NCI-H1417 treated with DMSO at 0.1 percent for 48 hours (cell line): Measurements from ENCODE around the gene SPAG16.

ENCODE experiments used
- DNase-seq: peaks from one replicate; lab custom pipeline; 2025; lab: John Stamatoyannopoulos, UW

The SPAG16 gene

GRCh38 chr2:214174563-214174962 lies 890.3 kb downstream of the SPAG16 start:
- DNase-seq = no peak

DNA sequence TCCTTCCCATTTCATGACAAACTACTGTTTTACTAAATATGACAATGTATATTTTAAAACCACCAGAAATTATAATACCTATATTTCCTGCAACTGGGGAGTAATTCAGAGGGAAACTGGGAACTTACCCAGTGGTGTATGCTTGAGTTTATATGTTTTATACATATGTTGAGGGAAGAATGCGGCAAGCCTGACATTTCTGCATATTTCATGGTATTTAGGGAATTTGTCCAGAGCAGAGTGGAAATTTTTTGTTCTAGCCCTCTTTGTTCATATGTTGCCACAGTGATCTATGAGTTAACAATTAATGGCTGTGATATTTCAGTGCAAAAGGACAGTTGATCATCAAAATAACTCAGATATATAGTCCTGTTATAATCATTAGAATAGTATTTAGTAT lies 895.8 kb downstream of the SPAG16 start:
- DNase-seq = no peak

DNA sequence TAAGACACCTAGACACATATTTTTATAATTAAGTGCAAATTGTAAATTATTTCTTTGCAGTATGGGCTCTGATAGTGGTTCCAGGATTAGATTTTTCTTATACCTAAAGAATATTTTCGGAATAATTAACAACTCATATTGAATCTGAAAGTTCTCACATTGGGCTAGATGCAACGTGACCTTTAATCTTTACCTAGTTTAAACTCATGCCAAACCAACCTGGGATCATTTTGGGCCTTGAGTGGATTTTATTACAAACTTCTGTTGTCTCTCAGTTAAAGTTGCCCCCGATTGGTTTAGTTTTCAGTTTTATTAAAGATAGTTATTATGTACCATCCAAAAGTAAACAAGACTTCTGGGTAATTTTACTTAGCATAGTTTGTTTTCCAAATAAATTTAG lies 896.4 kb downstream of the SPAG16 start:
- no peak for DNase-seq

DNA sequence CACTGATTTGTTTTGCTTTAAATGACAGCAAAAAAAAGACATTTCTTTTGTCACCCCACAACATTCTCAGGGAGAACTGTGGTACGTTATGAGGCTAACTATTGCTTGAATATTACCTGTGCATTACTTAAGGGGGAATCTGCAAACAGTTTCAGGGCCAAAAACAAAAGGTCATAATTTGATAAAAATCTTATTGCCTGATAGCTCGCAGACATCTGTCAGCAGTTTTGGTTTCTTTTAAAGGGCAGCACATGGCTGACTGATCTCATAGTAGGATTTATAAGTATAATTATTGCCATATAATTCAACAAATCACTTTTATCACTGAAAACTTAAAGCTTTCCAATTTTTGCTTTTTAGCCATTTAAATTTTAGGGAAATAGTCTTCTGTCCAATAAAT lies 900.2 kb downstream of the SPAG16 start:
- DNase-seq = no peak

DNA sequence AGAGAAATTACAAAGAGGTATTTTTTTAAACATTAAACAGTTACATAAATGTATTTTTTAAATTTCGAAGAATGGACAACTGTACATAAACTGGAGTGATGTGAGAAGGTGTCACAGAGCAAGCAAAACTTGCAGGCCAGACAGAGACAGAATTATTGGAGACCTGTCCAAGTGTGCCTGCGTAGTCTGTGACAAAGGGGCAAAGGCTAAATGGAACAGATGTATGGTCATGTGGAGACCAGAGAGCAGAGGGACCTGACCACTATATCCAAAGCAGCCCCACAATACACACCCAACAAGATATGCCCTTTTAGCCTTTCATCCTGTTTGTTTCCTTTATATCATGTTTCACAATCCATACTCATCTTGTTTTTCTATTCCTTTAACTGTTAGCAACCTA lies 901.3 kb downstream of the SPAG16 start:
- no peak for DNase-seq

DNA sequence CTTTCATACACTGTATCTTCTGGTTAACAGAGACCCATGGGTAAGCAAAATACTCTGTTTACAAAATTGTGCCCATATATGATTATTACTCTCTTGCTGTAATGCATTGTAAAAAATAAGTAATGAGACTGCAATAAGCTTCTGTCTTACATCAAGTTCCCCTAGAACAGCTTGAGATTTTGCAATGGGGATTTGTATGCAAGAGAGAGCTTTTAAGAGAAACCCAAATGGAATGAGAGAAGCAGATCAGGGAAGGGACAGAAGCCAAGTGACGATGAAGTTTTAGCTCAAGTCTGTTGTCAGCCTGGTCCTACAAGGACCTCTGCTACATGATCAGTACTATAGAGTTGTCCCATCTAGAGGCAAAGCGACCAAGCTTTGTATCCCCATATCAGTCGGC lies 908.4 kb downstream of the SPAG16 start:
- DNase-seq = no peak

GRCh38 chr2:214193943-214194342 lies 909.7 kb downstream of the SPAG16 start:
- no peak for DNase-seq

DNA sequence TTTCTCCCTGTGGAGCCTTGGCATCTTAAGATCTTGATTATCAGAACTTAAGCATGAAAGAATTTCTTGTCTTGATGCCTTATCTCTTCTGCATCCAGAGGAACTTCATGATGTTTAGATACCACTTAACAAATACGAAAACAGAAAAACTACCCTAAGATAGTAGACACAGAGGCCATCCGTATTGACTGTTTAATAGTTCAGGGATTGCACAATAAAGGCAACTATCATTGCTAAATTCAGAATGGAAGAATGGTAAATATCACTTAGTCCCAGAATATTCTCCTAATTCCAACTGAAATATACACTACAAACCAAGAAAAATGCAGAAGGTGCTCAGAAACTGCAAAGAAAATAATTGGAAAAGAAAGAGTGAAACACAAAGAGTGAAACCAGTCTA lies 912.0 kb downstream of the SPAG16 start:
- DNase-seq = no peak

DNA sequence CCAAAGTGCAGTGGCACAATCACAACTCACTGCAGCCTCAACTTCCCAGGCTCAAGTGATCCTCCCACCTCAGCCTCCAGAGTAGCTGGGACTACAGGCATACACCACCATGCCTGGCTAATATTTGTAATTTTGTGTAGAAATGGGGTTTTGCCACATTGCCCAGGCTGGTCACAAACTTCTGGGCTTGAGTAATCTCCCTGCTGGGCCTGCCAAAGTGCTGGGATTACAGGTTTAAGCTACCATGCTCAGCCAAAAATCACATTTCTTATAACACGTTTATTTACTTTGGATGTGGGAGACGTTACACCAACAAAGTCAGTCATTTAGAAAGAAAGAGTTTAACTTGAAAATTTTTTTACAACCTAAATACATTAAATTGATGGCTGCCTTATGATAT lies 917.6 kb downstream of the SPAG16 start:
- no peak for DNase-seq

DNA sequence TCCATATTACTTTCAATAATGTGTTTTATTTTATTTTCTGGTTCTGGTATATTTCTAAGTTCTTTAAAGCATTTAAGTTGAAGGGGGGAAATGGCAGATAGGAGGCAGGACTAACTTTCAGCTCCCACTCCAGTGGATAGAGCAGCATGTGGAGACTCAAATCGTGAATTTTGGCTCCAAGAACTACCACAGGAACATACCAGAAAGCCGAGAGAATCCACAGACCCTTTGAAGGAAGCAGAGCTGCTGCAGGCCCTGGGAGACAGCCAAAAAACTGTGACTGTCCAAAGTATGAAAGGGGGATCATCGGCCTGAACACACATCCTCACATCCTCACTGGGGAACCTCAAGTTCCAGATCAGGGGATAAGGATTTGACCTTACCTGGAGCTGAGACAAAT lies 919.0 kb downstream of the SPAG16 start:
- no peak for DNase-seq

GRCh38 chr2:214203744-214204289 lies 919.6 kb downstream of the SPAG16 start:
- DNase-seq = no peak

DNA sequence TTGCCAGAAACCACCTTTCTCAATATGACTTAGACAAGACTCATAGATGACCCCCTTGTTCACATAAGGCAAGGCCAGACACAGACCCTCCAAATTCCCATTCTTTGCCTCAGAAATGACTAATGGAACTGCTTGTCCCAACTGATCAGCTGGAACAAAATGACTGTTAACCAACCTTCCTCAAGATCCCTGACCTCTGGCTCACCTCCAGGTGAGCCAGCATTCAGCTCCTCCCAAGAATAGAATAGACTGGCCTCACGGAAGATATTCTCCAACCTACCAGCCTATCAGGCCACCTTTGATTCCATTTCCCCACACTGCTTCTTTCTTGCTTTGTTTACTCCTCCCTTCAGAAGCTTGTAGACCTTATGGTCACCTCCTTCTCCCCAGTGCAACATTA lies 930.8 kb downstream of the SPAG16 start:
- no peak for DNase-seq

- DNase-seq = no peak
These were observed 932.9 kb downstream of the SPAG16 start for GRCh38 chr2:214217136-214217535.

- no peak for DNase-seq
These were observed 933.3 kb downstream of the SPAG16 start for GRCh38 chr2:214217599-214217998.

- DNase-seq = no peak
These were observed 936.0 kb downstream of the SPAG16 start for GRCh38 chr2:214220251-214220650.

DNA sequence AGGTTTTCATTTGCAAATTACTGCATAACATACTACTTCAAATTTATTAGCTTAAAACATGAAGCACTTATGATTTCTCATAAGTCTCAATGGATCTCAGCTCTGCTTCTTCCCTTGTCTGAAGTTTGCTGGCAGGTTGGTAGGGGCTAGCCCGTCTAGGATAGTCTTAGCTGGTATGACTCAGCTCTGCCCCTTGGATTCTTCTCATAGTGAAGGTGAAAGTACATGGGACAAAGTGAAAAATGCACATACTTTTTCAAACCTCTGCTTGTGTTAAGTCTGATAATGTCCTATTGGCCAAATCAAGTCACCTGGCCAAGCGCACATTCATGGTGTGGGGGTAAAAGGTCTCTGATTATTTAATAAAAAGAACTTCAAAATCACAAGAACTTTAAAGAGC lies 941.8 kb downstream of the SPAG16 start:
- no peak for DNase-seq

DNA sequence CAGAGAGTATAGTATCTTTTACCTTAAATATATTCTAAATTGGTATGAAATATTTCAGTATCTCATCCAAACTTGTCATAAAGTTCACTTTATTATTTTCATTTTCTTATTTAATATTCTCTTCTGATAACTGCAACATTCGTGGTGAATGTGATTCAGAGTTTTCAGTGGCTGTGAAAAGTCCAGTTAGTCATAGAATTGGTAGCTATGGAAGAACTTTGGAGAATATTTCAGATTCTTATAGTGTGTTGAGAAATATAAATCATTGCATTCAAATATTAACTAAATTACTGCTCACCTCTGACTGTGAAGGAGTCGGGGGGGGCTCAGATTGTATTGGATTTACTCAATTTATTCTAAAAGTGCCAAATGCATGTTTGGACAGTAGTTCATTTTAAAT lies 948.0 kb downstream of the SPAG16 start:
- no peak for DNase-seq

GRCh38 chr2:214233164-214233563 lies 948.9 kb downstream of the SPAG16 start:
- no peak for DNase-seq

GRCh38 chr2:214242797-214243196 lies 958.5 kb downstream of the SPAG16 start:
- DNase-seq = no peak

DNA sequence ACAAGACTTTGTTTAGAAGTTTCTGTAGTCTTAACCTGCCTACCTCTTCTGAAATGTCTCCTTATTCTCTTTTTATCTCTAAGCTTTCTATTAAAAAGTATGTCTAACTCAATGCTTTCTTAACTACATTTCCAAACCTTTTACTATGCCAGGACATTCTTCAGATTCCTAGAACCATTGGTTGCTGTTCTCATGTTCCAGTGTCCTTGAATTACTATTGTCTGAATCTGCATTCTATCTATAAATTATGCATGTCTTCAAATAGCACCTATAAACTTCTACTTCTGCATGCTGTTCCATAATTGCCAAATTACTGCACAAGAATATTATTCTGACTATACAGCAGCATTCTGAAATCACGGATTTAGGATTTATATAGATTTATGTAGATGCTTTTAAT lies 960.6 kb downstream of the SPAG16 start:
- no peak for DNase-seq

- DNase-seq = no peak
These were observed 962.2 kb downstream of the SPAG16 start for GRCh38 chr2:214246417-214246816.

- DNase-seq = no peak
These were observed 963.3 kb downstream of the SPAG16 start for GRCh38 chr2:214247531-214247930.

GRCh38 chr2:214255046-214255445 lies 970.8 kb downstream of the SPAG16 start:
- no peak for DNase-seq

- no peak for DNase-seq
These were observed 977.4 kb downstream of the SPAG16 start for GRCh38 chr2:214261683-214262082.

DNA sequence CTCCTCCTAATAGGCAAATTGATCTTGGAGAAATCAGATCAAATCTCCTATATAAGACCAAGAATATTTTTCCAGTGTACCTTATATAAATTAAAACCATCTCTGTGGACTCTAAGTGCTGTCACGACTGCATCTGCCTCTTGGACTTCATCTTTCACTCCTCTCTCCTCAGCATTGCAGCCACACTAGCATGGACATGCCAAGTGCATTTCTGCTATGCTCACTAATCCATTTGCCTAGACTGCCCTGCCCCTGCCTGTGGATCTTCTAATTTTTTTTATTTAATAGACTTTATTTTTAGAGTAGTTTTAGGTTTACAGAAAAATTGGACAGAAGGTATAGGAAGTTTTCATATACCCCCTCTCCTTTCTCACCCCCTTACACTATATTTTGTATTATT lies 979.9 kb downstream of the SPAG16 start:
- DNase-seq = no peak
